Right cardiac atrium (tissue), 5 donors: ENCODE results near the gene UBE2F. TPM values are rescaled to one million over a fixed set of nuclear protein-coding genes. Genes with fewer than 3 reads are reported as not detected.

Experiments used
- ATAC-seq, 2 donors: fragments of 200-7000 bp; cut with Tn5 transposase; one replicate each; pipeline versions ENCODE4 v1.8.0 to v1.9.1; 2020; ENCODE audit warnings: moderate library complexity in 2 of 2, mild to moderate bottlenecking in 1 of 2
- DNase-seq, 3 donors: peaks; one replicate each; pipeline ENCODE4 v3.0.0-alpha.2; 2020
- H3K27ac ChIP-seq: one replicate; pipeline ENCODE4 v1.5.1; 2013; ENCODE audit warnings: mild to moderate bottlenecking, low read length, control low read depth, moderate library complexity
- H3K27me3 ChIP-seq: one replicate; pipeline ENCODE4 v1.6.1; 2013; ENCODE audit not compliant: control insufficient read depth, insufficient read depth
- H3K4me1 ChIP-seq: one replicate; pipeline ENCODE4 v1.6.1; 2013; ENCODE audit warnings: low read length; ENCODE audit not compliant: control insufficient read depth, insufficient read depth
- H3K4me3 ChIP-seq: one replicate; pipeline ENCODE4 v1.5.1; 2013; ENCODE audit warnings: low read length, control low read depth
- H3K9me3 ChIP-seq: one replicate; pipeline ENCODE4 v1.6.1; 2013; ENCODE audit warnings: low read length; ENCODE audit not compliant: control insufficient read depth
- WGBS: extraction: QIAGEN DNeasy Blood & Tissue Kit; methylation state at CpG from one replicate; pipeline ENCODE4 v1.1.7; 2013; 5-methylcytosine and 5-hydroxymethylcytosine counted together
- intact Hi-C, 4 donors: fragments of 100-400 bp; cut with DNase I; formaldehyde crosslinking; loops; one replicate each; pipeline versions ENCODE4 v1.11.0 to v1.14.0; 2022 to 2023
- polyA plus RNA-seq: library from polyadenylated mRNA; stranded (reverse); fragments of 200-250 nt; gene quantifications from one replicate; pipeline ENCODE4 v1.2.3, GENCODE V29; 2013
- total RNA-seq, 4 donors: library from RNA; stranded (reverse); fragmentation: NEBNext Ultra II Directional; extraction: Animal tissue kit (Norgen Biotek cat#: 25700); gene quantifications; one replicate each; pipeline ENCODE4 v1.2.1, GENCODE V29; 2021
- donor health status: healthy with polysubstance abuse.
- donor health status: DM: no; HTN: yes; CAD: no.
- donor health status: DM: no; HTN: no; CAD: no.
- donor health status: DM: no; HTN: yes; CAD: no; lungs with severe emphysema.
- donor health status: DM: yes; HTN: yes; CAD: no.

Gene UBE2F
- total and polyA plus RNA-seq, 5 donors: 95.9 to 118 (median 106) TPM

- no peak for DNase-seq
Measured at GRCh38 chr2:238081150-238081549, 114.3 kb downstream of the UBE2F start.

GRCh38 chr2:238081561-238081960 lies 114.7 kb downstream of the UBE2F start:
- WGBS: 89% methylated on average over 16 of the region's 16 CpGs
- H3K4me1 ChIP-seq: no peaks in the 10 kb centered on the region
- H3K27me3 ChIP-seq: no peaks in the 10 kb centered on the region
- DNase-seq: no peak
- H3K27ac ChIP-seq: no peak overlapping the region
- H3K4me3 ChIP-seq: no peak overlapping the region
- peak in 1 of 2 donors; percentile 11 for ATAC-seq
- intact Hi-C loops: no loop called here
- H3K9me3 ChIP-seq: no peaks in the 10 kb centered on the region

More at GRCh38 chr2:238081150-238081549, 114.3 kb downstream of the UBE2F start:
- Histone ChIP-seq H3K9me3 (no peaks in the 10 kb centered on the region), H3K4me1 (no peaks in the 10 kb centered on the region), H3K27ac (no peak overlapping the region), H3K4me3 (no peak overlapping the region), H3K27me3 (no peaks in the 10 kb centered on the region)
- WGBS: 74% methylated on average over 13 of the region's 13 CpGs
- intact Hi-C loops: no loop called here
- no peak for ATAC-seq

DNA sequence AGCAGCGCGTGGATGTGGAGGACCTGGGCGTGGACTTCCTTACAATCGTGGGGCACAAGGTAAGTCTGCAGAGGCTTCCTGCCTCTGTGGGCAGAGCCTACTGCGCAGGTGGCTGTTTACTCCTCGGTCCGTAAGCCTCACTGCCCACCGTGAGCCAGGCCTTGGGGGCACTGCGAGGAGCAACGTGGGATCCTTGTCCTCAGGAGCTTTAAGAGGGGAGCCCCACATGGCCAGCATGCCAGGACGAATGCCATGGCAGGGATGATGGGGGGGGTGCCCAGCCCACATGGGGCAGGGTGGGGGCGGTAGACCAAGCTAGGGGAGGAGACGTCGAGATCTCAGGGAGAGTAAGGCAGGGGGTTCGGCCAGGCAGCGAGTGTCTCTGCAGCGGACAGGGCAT lies 115.3 kb downstream of the UBE2F start:
- H3K9me3 ChIP-seq: no peaks in the 10 kb centered on the region
- H3K27ac ChIP-seq: no peak overlapping the region
- H3K4me1 ChIP-seq: no peaks in the 10 kb centered on the region
- intact Hi-C loops: no loop called here
- DNase-seq: no peak
- H3K4me3 ChIP-seq: no peak overlapping the region
- no peak for ATAC-seq
- no peaks in the 10 kb centered on the region for H3K27me3 ChIP-seq
- 82% methylated on average over 17 of the region's 17 CpGs for WGBS

DNA sequence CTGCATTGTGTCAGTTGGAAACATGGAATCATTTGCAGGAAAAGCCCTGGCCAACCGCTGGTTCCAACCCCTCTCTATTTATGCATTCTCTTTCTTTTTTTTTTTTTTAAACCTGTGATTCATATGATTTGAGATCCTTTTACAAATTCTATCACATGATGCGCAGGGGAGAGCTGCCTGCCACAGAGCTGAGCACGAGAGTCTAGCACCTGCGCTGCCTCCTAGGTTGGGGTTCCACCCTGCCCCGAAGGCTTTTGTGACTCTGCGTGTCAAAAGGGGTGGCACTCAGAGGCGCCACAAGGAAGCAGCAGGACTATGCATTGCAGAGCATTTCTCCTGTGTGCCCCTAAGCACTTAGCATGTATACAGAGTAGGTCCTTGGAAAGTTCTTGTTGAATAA lies 116.0 kb downstream of the UBE2F start:
- no peaks in the 10 kb centered on the region for H3K9me3 ChIP-seq
- H3K27ac ChIP-seq: no peak overlapping the region
- no peaks in the 10 kb centered on the region for H3K4me1 ChIP-seq
- no peak overlapping the region for H3K4me3 ChIP-seq
- H3K27me3 ChIP-seq: no peaks in the 10 kb centered on the region
- intact Hi-C loops: no loop called here
- DNase-seq: no peak
- 84% methylated on average over 7 of the region's 7 CpGs for WGBS
- no peak for ATAC-seq

GRCh38 chr2:238083919-238084318 lies 117.1 kb downstream of the UBE2F start:
- ATAC-seq: no peak
- WGBS: 97% methylated on average over 5 of the region's 5 CpGs
- intact Hi-C loops: no loop called here
- Histone ChIP-seq H3K27me3 (no peaks in the 10 kb centered on the region), H3K9me3 (no peaks in the 10 kb centered on the region), H3K4me1 (no peaks in the 10 kb centered on the region), H3K27ac (no peak overlapping the region), H3K4me3 (no peak overlapping the region)
- DNase-seq: no peak

DNA sequence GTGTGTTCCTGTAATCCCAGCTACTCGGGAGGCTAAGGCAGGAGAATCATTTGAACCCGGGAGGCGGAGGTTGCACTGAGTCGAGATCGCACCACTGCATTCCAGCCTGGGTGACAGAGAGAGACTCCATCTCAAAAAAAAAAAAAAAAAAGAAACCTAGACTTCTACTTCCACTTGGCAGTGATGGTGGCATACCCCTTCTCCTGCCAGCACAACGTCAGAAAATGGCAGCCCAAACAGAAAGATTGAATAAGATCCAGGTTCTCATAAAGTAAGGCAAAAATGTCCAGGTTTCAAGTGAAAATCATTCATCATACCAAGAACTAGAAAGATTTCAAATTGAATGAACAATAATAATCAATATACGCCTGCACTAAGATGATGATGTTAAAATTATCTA lies 117.9 kb downstream of the UBE2F start:
- Histone ChIP-seq H3K9me3 (no peaks in the 10 kb centered on the region), H3K4me3 (no peak overlapping the region), H3K4me1 (no peaks in the 10 kb centered on the region), H3K27ac (no peak overlapping the region), H3K27me3 (no peaks in the 10 kb centered on the region)
- DNase-seq (no peak), ATAC-seq (no peak)
- 72% methylated on average over 7 of the region's 7 CpGs for WGBS
- intact Hi-C loops: no loop called here

- H3K4me3 ChIP-seq: no peak overlapping the region
- DNase-seq (no peak), ATAC-seq (no peak)
- H3K9me3 ChIP-seq: no peaks in the 10 kb centered on the region
- intact Hi-C loops: no loop called here
- no peaks in the 10 kb centered on the region for H3K27me3 ChIP-seq
- H3K4me1 ChIP-seq: no peaks in the 10 kb centered on the region
- H3K27ac ChIP-seq: no peak overlapping the region
- WGBS: 96% methylated on average over 3 of the region's 3 CpGs
Measured at GRCh38 chr2:238085899-238086298, 119.1 kb downstream of the UBE2F start.

DNA sequence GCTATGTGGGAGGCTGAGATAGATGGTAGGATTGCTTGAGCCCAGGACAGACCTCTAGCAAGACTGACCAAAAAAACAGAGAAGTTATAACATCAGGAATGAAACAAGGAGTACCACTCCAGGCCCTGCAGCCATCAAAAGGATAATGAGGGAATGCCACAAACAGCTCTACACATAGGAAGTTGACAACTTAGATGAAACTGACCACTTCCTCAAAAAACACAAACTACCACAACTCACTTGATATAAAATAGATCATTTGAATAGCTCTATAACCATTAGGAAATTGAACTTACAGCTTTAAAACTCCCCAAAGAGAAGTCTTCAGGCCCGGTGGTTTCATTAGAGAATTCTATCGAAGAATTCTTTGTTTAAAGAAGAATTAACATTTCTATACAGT lies 120.4 kb downstream of the UBE2F start:
- DNase-seq: no peak
- no peak overlapping the region for H3K27ac ChIP-seq
- intact Hi-C loops: no loop called here
- no peak overlapping the region for H3K4me3 ChIP-seq
- no peaks in the 10 kb centered on the region for H3K27me3 ChIP-seq
- H3K9me3 ChIP-seq: no peaks in the 10 kb centered on the region
- WGBS: 80% methylated on average over 2 of the region's 2 CpGs
- no peak for ATAC-seq
- H3K4me1 ChIP-seq: no peaks in the 10 kb centered on the region

- Histone ChIP-seq H3K4me1 (no peaks in the 10 kb centered on the region), H3K27ac (no peak overlapping the region), H3K27me3 (no peaks in the 10 kb centered on the region), H3K9me3 (no peaks in the 10 kb centered on the region), H3K4me3 (no peak overlapping the region)
- no peak for ATAC-seq
- no peak for DNase-seq
- WGBS: 80% methylated on average over 4 of the region's 4 CpGs
- intact Hi-C loops: no loop called here
Measured at GRCh38 chr2:238090887-238091286, 124.1 kb downstream of the UBE2F start.

GRCh38 chr2:238091436-238092060 lies 124.7 kb downstream of the UBE2F start:
- no peaks in the 10 kb centered on the region for H3K27me3 ChIP-seq
- DNase-seq: peak in 1 of 3 donors; percentile 24
- WGBS: 90% methylated on average over 16 of the region's 16 CpGs
- no peak overlapping the region for H3K4me3 ChIP-seq
- no peaks in the 10 kb centered on the region for H3K9me3 ChIP-seq
- intact Hi-C loops: no loop called here
- H3K27ac ChIP-seq: no peak overlapping the region
- ATAC-seq: no peak
- H3K4me1 ChIP-seq: no peaks in the 10 kb centered on the region
